Fibroblast of skin of right biceps (primary cell): ENCODE data around the gene ARHGAP10.
"Not testable (repeated sequence)": the region's sequence is repeated elsewhere in the genome, so short reads cannot be mapped to it uniquely, and the experiment has no call there.

Experiments
- DNase-seq: peaks from one replicate; pipeline ENCODE4 v3.0.0-alpha.2; 2013

The ARHGAP10 gene

GRCh38 chr4:147994491-147995385, 262.9 kb downstream of the ARHGAP10 start:
- peak; percentile 25 for DNase-seq

- DNase-seq = no peak
These were observed 265.0 kb downstream of the ARHGAP10 start for GRCh38 chr4:147996859-147997258.

DNA sequence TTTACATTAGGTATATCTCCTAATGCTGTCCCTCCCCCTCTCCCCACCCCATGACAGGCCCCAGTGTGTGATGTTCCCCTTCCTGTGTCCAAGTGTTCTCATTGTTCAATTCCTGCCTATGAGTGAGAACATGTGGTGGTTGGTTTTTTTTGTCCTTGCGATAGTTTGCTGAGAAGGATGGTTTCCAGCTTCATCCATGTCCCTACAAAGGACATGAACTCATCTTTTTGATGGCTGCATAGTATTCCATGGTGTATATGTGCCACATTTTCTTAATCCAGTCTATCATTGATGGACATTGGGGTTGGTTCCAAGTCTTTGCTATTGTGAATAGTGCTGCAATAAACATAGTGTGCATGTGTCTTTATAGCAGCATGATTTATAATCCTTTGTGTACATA, 268.1 kb downstream of the ARHGAP10 start:
- not testable (repeated sequence) for DNase-seq

DNA sequence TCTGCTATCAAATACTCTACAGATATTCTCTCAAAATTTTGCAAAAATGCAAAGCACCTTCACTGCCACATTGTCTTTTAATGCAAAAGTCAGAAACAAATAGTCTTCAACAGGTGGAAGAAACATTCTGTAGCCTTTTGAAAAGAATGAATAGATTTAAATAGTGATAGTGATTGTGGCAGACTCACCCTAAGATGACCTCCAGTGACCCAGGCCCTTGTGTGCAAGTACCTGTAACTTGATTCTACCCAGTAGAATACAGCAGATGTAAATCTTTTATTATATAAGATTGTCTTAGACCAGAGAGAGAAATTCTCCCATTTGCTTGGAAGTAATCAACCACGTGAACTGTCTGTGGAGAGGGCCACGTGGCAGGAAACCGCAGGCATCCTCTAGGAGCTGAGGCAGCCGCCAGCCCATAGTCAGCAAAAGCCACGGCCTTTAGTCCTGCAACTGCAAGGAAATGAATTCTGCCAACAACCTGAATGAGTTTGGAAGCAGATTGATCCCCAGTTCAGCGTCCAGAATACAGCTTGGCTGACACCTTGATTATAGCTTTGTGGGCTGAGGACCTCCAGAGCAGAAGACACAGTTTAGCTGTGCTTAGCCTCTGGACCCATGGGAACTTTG, 272.5 kb downstream of the ARHGAP10 start:
- peak; percentile 35 for DNase-seq

GRCh38 chr4:148006001-148006400, 274.1 kb downstream of the ARHGAP10 start:
- DNase-seq = no peak

GRCh38 chr4:148007314-148007760, 275.4 kb downstream of the ARHGAP10 start:
- peak; percentile 97 for DNase-seq

- no peak for DNase-seq
These were observed 275.9 kb downstream of the ARHGAP10 start for GRCh38 chr4:148007792-148008191.

- DNase-seq = no peak
These were observed 283.2 kb downstream of the ARHGAP10 start for GRCh38 chr4:148015058-148015457.

DNA sequence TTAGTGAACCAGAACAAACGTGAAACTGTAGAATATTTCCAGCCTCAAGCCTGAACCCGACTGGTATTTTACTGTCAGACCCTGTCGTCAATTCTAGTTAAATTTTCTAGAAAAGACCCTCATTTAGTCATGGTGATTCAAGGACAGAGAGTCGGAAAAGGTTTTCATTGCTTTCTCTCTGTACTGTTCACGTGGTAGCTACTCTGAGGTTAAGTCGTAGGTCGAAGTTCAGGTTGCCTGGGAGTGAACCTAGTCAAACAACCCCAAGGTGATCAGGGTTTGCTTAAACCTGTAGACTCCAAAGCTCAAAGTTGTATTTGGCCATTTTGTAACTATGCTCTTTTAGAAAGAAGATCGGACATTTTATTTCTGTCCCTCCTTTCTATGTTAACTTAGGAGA, 283.6 kb downstream of the ARHGAP10 start:
- DNase-seq = no peak

DNA sequence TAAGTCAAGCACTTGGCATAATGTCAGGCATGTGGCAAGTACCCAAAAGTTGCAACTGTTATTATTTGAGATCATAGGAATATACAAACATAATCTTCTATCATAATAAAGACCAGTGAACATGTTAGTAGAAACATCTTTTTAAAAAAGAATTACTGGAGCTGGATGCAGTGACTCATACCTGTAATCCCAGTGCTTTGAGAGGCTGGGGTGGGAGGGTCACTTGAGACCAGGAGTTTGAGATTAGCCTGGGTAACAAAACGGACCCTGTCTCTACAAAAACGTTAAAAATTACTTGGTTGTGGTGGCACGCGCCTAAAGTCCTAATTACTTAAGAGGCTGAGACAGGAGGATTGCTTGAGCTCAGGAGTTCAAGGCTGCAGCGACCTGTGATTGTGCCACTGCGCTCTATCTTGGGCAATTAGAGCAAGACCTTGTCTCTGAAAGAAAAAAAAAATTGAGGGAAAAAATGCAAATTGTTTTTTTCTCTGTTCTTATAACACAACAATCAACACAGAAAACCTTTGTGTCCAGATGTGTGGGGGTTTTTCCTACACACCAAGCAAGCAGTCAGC, 284.3 kb downstream of the ARHGAP10 start:
- no peak for DNase-seq

- no peak for DNase-seq
These were observed 285.9 kb downstream of the ARHGAP10 start for GRCh38 chr4:148017801-148018200.

- no peak for DNase-seq
These were observed 289.8 kb downstream of the ARHGAP10 start for GRCh38 chr4:148021686-148022085.

GRCh38 chr4:148022975-148023374, 291.1 kb downstream of the ARHGAP10 start:
- no peak for DNase-seq

- no peak for DNase-seq
These were observed 291.8 kb downstream of the ARHGAP10 start for GRCh38 chr4:148023512-148024181.

- peak; percentile 96 for DNase-seq
These were observed 294.1 kb downstream of the ARHGAP10 start for GRCh38 chr4:148025981-148026380.

GRCh38 chr4:148027201-148027600, 295.3 kb downstream of the ARHGAP10 start:
- DNase-seq = no peak

DNA sequence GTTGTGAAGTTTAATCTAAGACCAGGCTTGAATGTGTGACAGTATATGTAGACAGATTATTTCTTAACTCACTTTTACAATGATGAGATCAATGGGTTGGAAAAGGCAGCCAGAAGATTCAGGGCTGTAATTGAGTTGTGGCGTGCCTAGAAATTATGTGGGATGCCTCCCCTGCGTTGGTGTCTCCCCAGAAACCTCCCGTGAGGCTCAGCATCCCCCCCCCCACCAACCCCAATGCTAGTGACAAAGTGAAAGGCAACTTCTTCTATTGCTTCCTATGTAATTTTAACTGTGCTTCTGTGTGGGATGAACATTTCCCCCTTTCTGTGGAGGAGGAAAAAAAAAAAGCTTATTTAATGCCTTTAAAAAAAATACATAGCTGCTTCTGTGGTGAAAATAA, 297.9 kb downstream of the ARHGAP10 start:
- no peak for DNase-seq

DNA sequence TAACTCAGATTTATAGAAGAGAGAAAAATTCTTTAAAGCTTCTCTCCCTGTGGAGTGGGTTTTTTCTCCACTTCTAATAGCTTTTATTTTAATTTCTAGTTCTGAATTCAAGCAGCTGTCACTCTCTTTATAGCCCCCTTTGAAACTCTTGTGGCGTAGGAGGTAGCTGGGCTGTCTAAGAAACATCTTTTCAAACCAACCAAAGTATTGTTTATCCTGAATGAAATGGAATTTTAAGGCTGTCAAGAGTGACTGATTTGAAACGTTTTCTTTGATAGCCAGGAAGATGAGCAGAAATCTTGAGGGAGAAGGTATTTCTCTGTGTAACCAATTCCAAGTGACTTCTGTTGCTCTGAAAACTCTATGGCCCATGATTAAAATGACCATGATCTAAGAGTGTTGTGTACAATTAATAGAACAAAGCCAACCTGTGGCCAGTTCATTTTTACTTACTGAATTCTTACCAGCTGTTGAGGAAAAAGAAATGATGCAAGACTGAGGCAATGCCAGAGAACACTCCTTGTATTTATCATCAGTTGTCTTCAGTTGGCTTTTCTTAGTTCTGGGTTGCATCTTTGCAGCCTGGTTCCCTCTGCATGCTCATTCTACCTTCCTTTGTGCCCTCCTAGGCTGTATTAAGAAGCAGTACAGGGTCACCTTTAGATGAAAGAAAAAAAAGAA, 298.4 kb downstream of the ARHGAP10 start:
- peak; percentile 73 for DNase-seq

GRCh38 chr4:148034813-148035212, 302.9 kb downstream of the ARHGAP10 start:
- DNase-seq = no peak

- no peak for DNase-seq
These were observed 309.9 kb downstream of the ARHGAP10 start for GRCh38 chr4:148041606-148042329.

DNA sequence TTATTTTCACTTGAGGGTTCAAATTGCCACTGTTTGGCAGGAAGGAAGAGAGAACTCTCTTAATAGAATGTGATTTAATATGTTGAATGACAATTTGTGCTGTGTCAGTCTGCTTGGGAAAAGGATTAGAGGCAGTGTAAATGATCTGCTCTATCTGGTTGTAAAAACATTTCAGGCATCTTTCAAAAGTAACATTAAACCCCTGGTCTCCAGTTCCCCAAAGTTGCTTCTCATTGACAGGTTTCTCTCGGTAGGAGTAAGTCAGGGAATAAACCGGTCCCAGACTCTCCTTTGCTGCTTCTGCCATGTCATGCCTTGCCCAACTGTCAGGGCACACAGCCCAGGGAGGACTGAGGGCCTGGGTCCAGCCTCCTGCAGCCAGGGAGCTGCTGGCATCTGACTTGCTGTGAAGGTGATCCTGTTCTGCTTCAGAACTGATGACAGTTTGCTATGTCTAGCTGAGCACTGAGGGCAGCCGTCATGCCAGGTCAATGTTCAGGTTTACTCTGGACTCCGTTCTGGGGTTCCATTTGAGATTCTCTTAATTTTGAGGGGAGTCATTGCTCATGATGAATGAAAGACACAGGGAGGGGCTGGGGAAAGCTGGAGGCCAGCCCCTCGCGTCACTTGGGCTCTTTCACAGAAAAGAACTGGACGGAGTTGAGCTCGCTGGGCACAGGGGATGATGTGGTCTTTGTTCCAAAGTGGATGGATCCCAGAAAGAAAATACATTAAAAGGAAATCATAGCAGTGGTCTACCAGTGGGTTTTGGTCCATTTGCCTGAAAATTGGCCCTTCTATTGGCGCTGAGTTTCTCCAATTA, 312.4 kb downstream of the ARHGAP10 start:
- DNase-seq = no peak
